B cell (primary cell): ENCODE results near the gene FRS3. TPM values are rescaled to one million over a fixed set of nuclear protein-coding genes. Genes with fewer than 3 reads are reported as not detected.

Source experiments
- ATAC-seq: fragments of 200-7000 bp; cut with Tn5 transposase; one replicate; pipeline ENCODE4 v1.10.0; 2021; ENCODE audit warnings: low read depth, mild to moderate bottlenecking, moderate number of reproducible peaks, moderate library complexity
- CTCF ChIA-PET: fragments of 350-600 bp; sonication (Branson Sonifier 250); formaldehyde crosslinking; loops from one replicate; lab custom pipeline; 2021; ENCODE audit warnings: antibody characterized with exemption, inconsistent platforms; lab: Charles Lee
- POLR2A ChIA-PET: fragments of 350-600 bp; sonication (Branson Sonifier 250); formaldehyde crosslinking; loops from one replicate; lab custom pipeline; 2021; ENCODE audit warnings: antibody characterized with exemption; lab: Charles Lee
- DNase-seq: peaks from one replicate; pipeline ENCODE4 v3.0.0; 2013
- H2AFZ ChIP-seq: 2 replicates; pipeline ENCODE4 v1.6.1; 2012; ENCODE audit warnings: mild to moderate bottlenecking, low read depth, low read length; ENCODE audit not compliant: insufficient read depth, poor library complexity, severe bottlenecking
- H3K27ac ChIP-seq, 2 donors: 1 replicate in 1 of 2; 2 replicates in 1 of 2; pipeline ENCODE4 v1.5.1; 2012 to 2013; ENCODE audit warnings: low read length in 2 of 2, mild to moderate bottlenecking in 2 of 2, moderate library complexity in 1 of 2
- H3K27me3 ChIP-seq, 4 experiments: fragments of 200-600 bp in 1 of 4; sonication (generic) in 1 of 4; replicated peaks in 1 of 4; 1 replicate in 2 of 4; 2 replicates in 2 of 4; pipeline versions ENCODE4 v1.6.1 to v1.7.0; 2013 to 2016; ENCODE audit warnings: low read length in 3 of 4, mild to moderate bottlenecking in 2 of 4, mixed read lengths in 1 of 4, moderate library complexity in 1 of 4; ENCODE audit not compliant: insufficient read depth in 4 of 4, control insufficient read depth in 3 of 4; ENCODE audit errors: control extremely low read depth in 1 of 4
- H3K36me3 ChIP-seq, 2 experiments: replicated peaks in 1 of 2; 1 replicate in 1 of 2; 2 replicates in 1 of 2; pipeline versions ENCODE4 v1.6.1 to v1.7.1; 2013; ENCODE audit warnings: low read length in 1 of 2; ENCODE audit not compliant: insufficient read depth in 2 of 2, control insufficient read depth in 1 of 2; ENCODE audit errors: control extremely low read depth in 1 of 2, extremely low read depth in 1 of 2
- H3K4me1 ChIP-seq, 2 donors: fragments of 200-600 bp in 1 of 2; sonication (generic) in 1 of 2; 1 replicate in 1 of 2; 2 replicates in 1 of 2; pipeline versions ENCODE4 v1.5.1 to v1.6.1; 2013 to 2017; ENCODE audit warnings: low read length in 2 of 2; ENCODE audit not compliant: control insufficient read depth in 2 of 2, insufficient read depth in 2 of 2
- H3K4me2 ChIP-seq: replicated peaks from 2 replicates; pipeline ENCODE3; 2012; ENCODE audit warnings: mild to moderate bottlenecking, low read depth, low read length; ENCODE audit not compliant: poor library complexity, severe bottlenecking
- H3K4me3 ChIP-seq, 5 experiments: fragments of 200-600 bp in 1 of 5; sonication (generic) in 1 of 5; 1 replicate in 3 of 5; 2 replicates in 2 of 5; pipeline versions ENCODE4 v1.5.1 to v1.7.0; 2011 to 2016; ENCODE audit warnings: low read length in 4 of 5, mild to moderate bottlenecking in 4 of 5, low read depth in 2 of 5, control low read depth in 1 of 5, moderate library complexity in 1 of 5; ENCODE audit not compliant: insufficient read depth in 1 of 5; ENCODE audit errors: control extremely low read depth in 1 of 5, extremely low read depth in 1 of 5
- H3K79me2 ChIP-seq: fragments of 200-600 bp; sonication (generic); one replicate; pipeline ENCODE4 v1.6.0; 2016; ENCODE audit warnings: low read length; ENCODE audit not compliant: control insufficient read depth, insufficient read depth
- H3K9ac ChIP-seq: fragments of 200-600 bp; sonication (generic); 2 replicates; pipeline ENCODE4 v1.6.1; 2017; ENCODE audit warnings: mild to moderate bottlenecking, low read length, moderate library complexity
- H3K9me3 ChIP-seq, 3 donors: one replicate each; pipeline versions ENCODE4 v1.6.1 to v1.7.1; 2013; ENCODE audit warnings: low read length in 2 of 3; ENCODE audit not compliant: control insufficient read depth in 2 of 3, insufficient read depth in 1 of 3; ENCODE audit errors: control extremely low read depth in 1 of 3
- H4K20me1 ChIP-seq: 2 replicates; pipeline ENCODE4 v1.6.0; 2012; ENCODE audit warnings: mild to moderate bottlenecking, low read length; ENCODE audit not compliant: insufficient read depth, control insufficient read depth, poor library complexity, severe bottlenecking
- H3K27ac Mint-ChIP-seq: one replicate; pipeline ENCODE4 v1.8.0; 2021; ENCODE audit warnings: mixed read lengths
- H3K27me3 Mint-ChIP-seq: one replicate; pipeline ENCODE4 v1.8.0; 2021; ENCODE audit warnings: mixed read lengths
- H3K4me1 Mint-ChIP-seq: one replicate; pipeline ENCODE4 v1.8.0; 2021; ENCODE audit warnings: mixed read lengths
- H3K4me3 Mint-ChIP-seq: one replicate; pipeline ENCODE4 v1.8.0; 2021; ENCODE audit warnings: mixed read lengths
- H3K9me3 Mint-ChIP-seq: one replicate; pipeline ENCODE4 v1.8.0; 2022; ENCODE audit warnings: mixed read lengths; ENCODE audit not compliant: insufficient read depth
- EZH2 ChIP-seq: IDR thresholded peaks from 2 replicates; pipeline ENCODE4 v1.6.1; 2012; ENCODE audit warnings: borderline replicate concordance, low read depth, mild to moderate bottlenecking, moderate library complexity, low read length; ENCODE audit not compliant: insufficient read depth, poor library complexity, severe bottlenecking
- WGBS: methylation state at CpG from one replicate; pipeline ENCODE4 v1.1.5; 2013; ENCODE audit warnings: missing lambda C conversion rate; ENCODE audit not compliant: insufficient coverage; 5-methylcytosine and 5-hydroxymethylcytosine counted together
- intact Hi-C: fragments of 100-400 bp; cut with micrococcal nuclease; formaldehyde crosslinking; loops from one replicate; pipeline ENCODE4 v1.10.0; 2022
- polyA plus RNA-seq: library from polyadenylated mRNA; depleted of rRNA; stranded (reverse); fragments of >200 nt; gene quantifications from 2 replicates; pipeline ENCODE4 v1.2.3, GENCODE V29; 2012
- total RNA-seq, 2 donors: library from RNA; stranded (reverse); fragments of 120-200 nt in 1 of 2; gene quantifications; 1 replicate in 1 of 2; 2 replicates in 1 of 2; pipeline versions ENCODE4 v1.2.3 to v1.2.4, GENCODE V29; 2013 to 2022
- TF ChIP-seq, protein P1 (sequence below): fragments of 200-600 bp; IDR thresholded peaks from one replicate; pipeline ENCODE4 v1.8.0; 2022; ENCODE audit warnings: antibody characterized with exemption, mild to moderate bottlenecking

The FRS3 gene
- total and polyA plus RNA-seq, 2 donors (not counting 1 experiment from before 2014, with no cell fraction given), result 9.8 to 12.0 TPM

DNA sequence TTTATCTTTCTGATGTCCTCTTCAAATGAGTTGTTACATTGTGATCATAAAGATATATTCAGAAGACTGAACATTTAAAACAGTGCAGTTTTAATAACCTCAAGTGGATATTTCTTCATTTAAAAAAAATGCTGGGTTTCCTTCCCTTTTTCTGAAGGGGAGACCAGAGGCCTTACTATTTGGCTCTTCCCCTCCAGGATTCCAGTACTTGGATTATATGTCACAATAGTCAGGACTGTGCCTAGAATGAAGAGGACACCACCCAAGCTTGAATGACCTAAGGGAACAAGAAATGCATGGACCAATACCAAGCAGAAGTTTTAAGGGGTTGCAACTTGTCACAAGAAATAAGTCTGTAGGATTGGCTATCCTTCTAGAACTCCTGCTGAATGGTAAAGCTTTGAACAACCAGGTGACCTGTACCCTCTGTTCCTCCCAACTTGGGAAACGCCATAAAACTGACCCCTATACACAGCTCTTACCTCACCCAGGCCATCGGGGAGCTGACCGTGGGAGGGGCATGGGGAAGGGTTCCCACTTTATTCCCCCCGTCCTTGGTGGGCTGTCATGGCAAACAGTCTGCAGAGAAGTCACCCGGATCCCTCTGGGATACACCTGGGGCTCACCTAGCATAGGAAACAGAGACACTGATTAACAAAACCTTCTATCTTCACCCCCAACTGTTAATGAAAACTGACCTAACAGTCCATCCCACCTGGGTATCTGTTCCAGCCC, 2.0 kb downstream of the FRS3 start:
- Mint-ChIP-seq H3K9me3 (no peaks in the 10 kb centered on the region), H3K4me3 (peak overlapping the region; percentile 90), H3K27me3 (no peaks in the 10 kb centered on the region), H3K4me1 (peaks cover 16% of the 10 kb centered on the region), H3K27ac (no peak overlapping the region)
- ChIA-PET CTCF (interaction anchor here (0.7 to 3.4 kb wide), 6 partner anchors 9 to 437 kb away, joined by 3 to 20 read pairs (median 3); partner anchors contain the start of gene TOMM6), POLR2A (no interaction called here)
- DNase-seq (no peak), ATAC-seq (no peak)
- Histone ChIP-seq H3K79me2 (peaks cover 8% of the 10 kb centered on the region), H2AFZ (no peak overlapping the region), H3K27ac (no peak overlapping the region), H3K4me3 (no peak overlapping the region), H3K4me1 (peaks cover 13 to 18% of the 10 kb centered on the region in 2 donors), H3K27me3 (no peaks in the 10 kb centered on the region), H4K20me1 (no peaks in the 10 kb centered on the region), H3K9ac (no peak overlapping the region), H3K4me2 (no peak overlapping the region), H3K36me3 (peaks cover 2 to 31% of the 10 kb centered on the region in 2 experiments), H3K9me3 (no peaks in the 10 kb centered on the region)
- 81% methylated on average over 4 of the region's 5 CpGs for WGBS
- TF ChIP-seq, protein P1, sequence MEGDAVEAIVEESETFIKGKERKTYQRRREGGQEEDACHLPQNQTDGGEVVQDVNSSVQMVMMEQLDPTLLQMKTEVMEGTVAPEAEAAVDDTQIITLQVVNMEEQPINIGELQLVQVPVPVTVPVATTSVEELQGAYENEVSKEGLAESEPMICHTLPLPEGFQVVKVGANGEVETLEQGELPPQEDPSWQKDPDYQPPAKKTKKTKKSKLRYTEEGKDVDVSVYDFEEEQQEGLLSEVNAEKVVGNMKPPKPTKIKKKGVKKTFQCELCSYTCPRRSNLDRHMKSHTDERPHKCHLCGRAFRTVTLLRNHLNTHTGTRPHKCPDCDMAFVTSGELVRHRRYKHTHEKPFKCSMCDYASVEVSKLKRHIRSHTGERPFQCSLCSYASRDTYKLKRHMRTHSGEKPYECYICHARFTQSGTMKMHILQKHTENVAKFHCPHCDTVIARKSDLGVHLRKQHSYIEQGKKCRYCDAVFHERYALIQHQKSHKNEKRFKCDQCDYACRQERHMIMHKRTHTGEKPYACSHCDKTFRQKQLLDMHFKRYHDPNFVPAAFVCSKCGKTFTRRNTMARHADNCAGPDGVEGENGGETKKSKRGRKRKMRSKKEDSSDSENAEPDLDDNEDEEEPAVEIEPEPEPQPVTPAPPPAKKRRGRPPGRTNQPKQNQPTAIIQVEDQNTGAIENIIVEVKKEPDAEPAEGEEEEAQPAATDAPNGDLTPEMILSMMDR, result no peak
- no peak for TF ChIP-seq EZH2
- intact Hi-C loops, result loop anchor here (2.0 kb wide), 1 partner anchor 409 kb away; no protein-coding TSS in a partner anchor

DNA sequence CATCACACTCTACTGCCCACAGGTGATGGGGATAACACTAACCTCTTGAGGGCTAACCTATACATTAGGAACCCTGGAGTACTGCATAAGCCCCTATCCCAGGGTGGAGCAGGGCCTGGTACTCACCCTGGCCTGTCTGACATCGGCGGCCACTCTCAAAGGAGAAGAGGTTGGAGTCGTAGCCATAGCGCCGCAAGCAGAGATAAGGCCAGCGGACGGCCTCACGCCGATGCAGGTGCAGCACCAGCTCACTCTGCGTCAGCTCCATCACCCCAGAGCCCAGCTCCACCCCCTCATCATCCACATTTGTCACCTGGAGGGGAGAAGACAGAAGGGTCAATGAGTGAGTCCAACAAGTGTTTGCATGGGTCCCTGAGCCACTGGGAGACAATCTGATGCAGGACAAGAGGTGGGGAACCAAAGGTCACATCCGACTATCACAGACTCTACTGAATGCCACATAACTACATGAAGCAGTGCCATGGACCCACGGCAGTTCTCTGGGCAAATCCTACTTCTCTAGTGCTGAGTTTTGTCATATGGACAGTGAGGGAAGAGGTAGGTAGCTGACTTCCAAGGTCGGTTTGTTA, 4.3 kb downstream of the FRS3 start:
- H4K20me1 ChIP-seq, result no peaks in the 10 kb centered on the region
- H3K4me1 Mint-ChIP-seq, result peaks cover 9% of the 10 kb centered on the region
- intact Hi-C loops, result no loop called here
- H3K27me3 Mint-ChIP-seq, result no peaks in the 10 kb centered on the region
- H3K4me3 Mint-ChIP-seq, result no peak overlapping the region
- H3K4me2 ChIP-seq, result no peak overlapping the region
- peaks cover 7% of the 10 kb centered on the region in 2 donors for H3K4me1 ChIP-seq
- H3K9ac ChIP-seq, result no peak overlapping the region
- H3K36me3 ChIP-seq, result peaks cover 2 to 46% of the 10 kb centered on the region in 2 experiments
- ChIA-PET POLR2A (no interaction called here), CTCF (interaction anchor here (1.1 to 3.4 kb wide), 7 partner anchors 12 to 275 kb away, joined by 3 to 34 read pairs (median 5); partner anchors contain the start of genes TAF8 and TOMM6)
- H3K27ac Mint-ChIP-seq, result no peak overlapping the region
- WGBS, result 91% methylated on average over 4 of the region's 13 CpGs
- H2AFZ ChIP-seq, result no peak overlapping the region
- no peak overlapping the region for H3K27ac ChIP-seq
- H3K4me3 ChIP-seq, result no peak overlapping the region
- H3K9me3 Mint-ChIP-seq, result no peaks in the 10 kb centered on the region
- TF ChIP-seq, protein P1, result no peak
- TF ChIP-seq EZH2, result no peak
- no peak for DNase-seq
- H3K27me3 ChIP-seq, result no peaks in the 10 kb centered on the region
- H3K9me3 ChIP-seq, result no peaks in the 10 kb centered on the region
- ATAC-seq, result no peak
- peaks cover 8% of the 10 kb centered on the region for H3K79me2 ChIP-seq
